Superior temporal gyrus (tissue), 1 donor: ENCODE measurements around the gene ARHGAP22.

Experiments used
- DNase-seq: peaks from one replicate; pipeline ENCODE4 v3.0.0-alpha.2; 2016; ENCODE audit errors: extremely low spot score

ARHGAP22 gene

DNA sequence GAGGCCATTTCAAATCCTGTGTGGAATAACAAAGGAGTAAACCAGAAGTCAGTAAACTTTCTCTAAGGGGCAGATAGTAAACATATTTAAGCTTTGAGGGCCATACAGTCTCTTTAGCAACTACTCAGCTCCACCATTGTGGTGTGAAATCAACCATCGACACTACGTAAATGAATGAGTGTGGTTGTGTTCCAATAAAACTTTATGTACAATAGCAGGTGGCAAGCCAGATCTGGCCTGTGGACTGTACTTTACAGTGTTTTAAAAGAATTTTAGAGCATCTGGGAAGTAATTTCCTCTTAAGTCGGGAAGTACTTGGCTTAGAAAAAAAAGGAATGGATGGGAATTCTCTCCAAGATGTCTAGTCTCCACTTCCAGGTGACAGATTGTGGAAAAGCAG is 71.3 kb downstream of the ARHGAP22 start:
- no peak for DNase-seq

- no peak for DNase-seq
Measured at GRCh38 chr10:48531486-48531885, 73.4 kb downstream of the ARHGAP22 start.

GRCh38 chr10:48529331-48529730 is 75.5 kb downstream of the ARHGAP22 start:
- DNase-seq = no peak

- DNase-seq = no peak
Measured at GRCh38 chr10:48527756-48528155, 77.1 kb downstream of the ARHGAP22 start.

- DNase-seq = no peak
Measured at GRCh38 chr10:48526846-48527505, 77.9 kb downstream of the ARHGAP22 start.

- DNase-seq = peak; percentile 30
Measured at GRCh38 chr10:48526011-48526821, 78.7 kb downstream of the ARHGAP22 start.

DNA sequence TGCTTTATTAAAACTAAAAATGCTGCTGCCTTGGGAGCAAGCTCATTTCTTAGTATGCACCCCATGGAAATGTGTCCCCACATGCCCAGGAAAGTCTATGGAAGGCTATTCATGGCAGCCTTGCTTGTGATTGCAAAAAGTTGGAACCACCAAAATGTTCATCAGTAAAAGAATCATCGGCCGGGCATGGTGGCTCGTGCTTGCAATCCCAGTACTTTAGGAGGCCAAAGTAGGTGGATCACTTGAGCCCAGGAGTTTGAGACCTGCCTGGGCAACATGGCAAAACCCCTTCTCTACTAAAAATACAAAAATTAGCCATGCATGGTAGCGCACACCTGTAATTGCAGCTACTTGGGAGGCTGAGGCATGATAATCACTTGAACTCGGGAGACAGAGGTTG is 79.8 kb downstream of the ARHGAP22 start:
- no peak for DNase-seq

- DNase-seq = no peak
Measured at GRCh38 chr10:48523820-48524758, 80.8 kb downstream of the ARHGAP22 start.

DNA sequence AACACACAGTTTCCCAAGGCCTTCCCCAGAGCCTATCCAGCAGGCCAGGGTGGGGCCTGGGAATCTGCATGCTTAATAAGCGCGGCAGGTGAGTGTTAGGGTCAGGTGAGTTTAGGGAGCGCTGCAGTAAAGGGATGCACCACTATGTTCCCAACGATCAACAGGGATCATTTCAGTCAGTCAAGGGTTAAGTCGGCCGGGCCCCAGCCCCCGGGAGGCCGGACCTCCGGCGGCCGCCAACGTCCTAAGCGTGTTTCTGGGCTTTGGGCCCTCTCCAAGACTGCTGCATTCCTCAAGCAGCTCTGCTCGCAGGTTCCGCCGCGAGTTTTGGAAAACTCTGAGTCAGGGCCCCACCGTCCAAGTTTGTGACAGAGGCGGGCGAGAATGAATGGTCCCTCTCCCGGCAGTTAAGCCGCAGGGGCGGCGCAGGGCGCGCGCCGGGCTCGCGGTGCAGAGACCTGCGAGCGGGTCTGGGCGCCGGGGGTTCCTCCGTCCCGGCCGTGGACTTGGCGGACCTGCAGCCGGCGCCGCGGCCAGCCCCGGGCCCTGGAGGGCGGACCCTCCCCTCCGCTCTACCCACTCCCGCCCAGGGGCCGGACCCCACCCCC is 81.6 kb downstream of the ARHGAP22 start:
- no peak for DNase-seq

- no peak for DNase-seq
Measured at GRCh38 chr10:48522011-48522765, 82.7 kb downstream of the ARHGAP22 start.

DNA sequence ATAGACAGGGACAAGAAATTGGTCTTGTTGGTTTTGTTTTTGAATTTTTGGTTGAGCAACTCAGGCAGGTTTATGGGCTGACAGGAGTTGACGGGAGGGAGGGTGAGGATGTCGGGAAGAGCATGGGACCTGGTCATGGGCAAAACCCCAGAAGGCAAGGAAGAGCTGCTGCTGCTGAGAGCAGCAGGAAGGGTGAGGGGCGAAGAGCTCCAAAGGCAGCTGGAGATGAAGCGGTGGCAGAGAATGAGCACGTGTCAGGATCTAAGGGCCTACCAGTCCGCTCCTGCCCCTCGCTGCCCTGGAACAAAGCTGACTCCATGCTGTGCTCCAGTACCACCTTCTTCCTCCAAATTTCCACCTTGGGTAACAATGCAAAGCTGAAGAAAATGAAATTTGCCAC is 84.3 kb downstream of the ARHGAP22 start:
- no peak for DNase-seq

DNA sequence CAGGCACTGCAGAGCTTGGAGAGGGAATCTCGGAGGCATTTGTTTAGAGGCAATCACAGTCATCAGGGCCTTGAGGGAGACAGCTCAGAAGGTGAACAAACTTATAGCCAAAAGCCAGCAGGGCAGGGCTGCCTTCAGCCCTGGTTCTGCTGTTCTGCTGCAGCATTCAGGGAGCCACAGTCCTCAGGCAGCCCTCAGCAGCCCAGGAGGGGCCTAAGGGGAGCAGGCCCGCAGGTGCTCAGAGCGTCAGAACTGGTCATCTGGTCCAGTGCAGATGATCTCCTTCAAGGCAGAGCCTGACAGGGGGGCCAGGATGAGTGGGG is 84.7 kb downstream of the ARHGAP22 start:
- no peak for DNase-seq

DNA sequence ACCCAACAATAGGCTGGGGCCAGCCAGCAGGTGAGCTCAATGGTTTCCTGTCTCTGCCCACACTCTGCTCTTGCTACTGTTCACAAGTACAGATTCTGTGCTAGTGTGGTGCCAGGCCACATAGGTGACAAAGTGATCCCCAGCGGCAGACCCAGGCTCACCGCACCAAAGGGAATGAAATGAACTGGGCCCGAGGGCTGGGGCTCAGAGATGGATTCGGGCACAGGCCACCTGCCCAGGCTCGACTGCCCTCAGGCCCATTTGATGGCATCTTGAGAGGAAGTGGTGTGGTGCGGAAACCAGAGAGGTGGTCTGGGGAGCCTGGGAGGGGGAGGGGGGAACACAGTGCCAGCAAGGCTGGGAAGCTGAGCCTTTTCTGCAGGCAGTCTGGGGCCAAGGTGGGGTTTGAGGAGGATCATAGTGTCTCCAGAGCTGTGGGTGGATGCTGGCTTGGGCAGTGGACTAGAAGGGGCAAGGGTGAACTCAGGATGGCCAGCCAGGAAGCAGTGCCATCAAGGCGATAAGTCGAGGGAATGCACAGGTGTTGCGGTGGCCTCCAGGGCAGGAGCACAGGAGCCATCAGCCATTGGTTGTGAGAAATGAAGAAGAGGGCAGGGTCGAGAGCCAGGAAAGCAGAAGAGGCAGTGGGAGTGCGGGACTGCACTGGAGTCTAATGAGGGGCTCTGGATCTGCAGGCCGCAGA is 85.2 kb downstream of the ARHGAP22 start:
- DNase-seq = no peak

DNA sequence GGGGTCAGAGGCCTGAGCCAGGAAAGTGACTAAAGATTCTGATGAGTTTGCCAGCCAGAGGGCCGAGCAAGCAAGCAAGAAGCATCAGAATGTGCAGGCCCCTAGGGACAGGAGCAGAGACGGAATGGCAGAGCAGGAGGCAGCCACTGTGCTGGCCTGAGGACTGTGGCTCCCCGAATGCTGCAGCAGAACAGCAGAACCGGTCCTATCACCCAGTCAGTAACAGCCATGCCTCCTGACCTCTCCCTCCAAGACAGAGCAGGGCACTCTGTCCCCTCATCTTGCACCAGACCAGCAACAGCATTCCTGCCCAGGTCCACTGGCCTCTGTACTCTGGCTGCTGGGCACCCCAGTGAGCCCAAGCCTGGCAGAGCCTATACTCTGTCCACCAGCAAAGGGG is 85.9 kb downstream of the ARHGAP22 start:
- DNase-seq = no peak

DNA sequence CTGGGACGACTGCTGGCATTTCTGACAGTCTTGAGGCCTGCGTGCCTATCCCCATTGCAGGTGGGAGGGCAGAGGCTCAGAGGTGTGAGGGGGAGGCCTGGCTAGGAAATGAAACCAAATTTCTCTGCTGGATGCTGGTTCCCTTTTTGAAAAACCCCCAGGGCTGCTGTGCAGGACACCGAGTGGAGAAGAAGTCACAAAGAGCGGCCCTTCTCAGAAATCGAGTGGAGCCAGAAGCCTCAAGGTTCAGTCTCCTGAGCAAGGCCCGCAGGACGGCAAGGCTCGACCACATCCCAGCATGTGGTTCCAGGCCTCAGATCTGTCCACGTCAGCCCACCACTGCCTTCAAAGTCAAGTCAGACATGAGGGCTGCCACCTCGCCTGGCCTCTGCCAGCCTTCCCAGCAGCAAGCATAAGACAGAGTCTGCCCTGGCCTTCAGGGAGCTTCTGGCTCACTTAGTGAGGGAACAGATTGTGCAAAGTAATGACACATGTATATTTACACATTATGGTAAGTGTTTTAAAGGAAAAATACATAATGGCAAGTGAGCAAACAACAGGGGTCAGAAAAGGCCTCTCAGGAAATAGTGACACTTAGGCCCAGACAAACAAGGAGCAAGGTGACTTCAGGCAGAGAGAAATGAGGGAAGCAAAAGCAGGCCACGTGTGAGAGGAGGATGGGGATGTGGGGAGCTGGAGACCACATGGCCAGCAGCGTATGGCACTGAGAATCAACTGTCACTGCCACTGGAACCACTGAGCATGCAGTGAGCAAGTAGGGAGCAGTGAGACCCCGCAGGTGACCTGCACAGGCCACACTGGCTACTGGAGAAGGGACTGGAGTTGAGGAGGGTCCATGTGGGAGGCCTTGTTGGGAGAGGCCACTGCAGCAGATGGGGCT is 86.7 kb downstream of the ARHGAP22 start:
- DNase-seq = no peak

DNA sequence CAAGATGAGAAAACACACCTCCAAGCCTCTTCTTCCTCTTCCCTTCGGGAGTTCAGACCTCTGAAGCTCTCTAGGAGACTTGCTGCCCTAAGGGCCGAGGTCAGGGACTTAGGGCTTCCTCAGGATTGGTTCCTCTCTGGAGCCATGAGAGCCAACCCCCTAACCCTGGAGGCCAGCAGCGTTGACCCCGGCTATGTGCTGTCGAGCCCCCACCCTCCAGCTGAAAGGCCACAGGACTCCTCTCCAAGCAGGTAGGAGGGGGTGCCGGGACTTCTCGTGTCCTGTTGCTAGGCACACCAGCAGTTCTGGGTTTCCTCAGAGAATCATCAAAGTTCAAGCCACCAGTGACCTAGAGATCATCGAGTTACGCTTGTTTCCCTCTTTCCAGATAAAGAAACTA is 87.4 kb downstream of the ARHGAP22 start:
- no peak for DNase-seq

DNA sequence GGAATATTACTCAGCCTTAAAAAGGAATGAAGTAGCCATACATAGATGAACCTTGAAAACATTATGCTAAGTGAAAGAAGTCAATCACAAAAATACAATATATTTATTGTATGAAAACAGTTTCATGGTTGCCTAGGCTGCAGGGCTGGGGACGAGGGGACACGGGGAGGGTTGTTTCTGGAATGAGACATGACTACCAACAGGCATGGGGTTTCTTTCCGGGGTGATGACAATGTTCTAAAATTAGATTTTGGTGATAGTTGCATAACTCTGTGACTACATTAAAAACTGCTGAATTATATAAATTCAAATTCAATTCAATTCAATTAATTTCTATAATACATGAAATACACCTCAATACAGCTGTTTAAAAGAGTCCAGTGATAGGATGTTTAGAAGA is 88.0 kb downstream of the ARHGAP22 start:
- no peak for DNase-seq

DNA sequence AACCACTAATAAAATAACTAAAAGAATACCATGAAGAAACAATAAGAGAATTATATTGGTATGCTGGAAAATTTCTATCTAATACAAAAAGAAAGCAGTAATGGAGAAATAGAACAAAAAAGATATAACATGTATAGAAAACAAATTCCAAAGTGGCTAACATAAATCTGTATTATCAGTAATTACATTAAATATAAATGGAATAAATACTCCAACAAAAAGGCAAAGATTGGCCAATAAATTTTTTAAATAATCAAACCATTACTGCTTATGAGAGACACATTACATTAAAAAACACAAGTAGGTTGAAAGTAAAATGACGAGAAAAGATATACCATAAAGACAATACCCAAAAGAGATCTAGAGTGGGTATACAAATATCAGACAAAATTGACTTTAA is 90.0 kb downstream of the ARHGAP22 start:
- no peak for DNase-seq

DNA sequence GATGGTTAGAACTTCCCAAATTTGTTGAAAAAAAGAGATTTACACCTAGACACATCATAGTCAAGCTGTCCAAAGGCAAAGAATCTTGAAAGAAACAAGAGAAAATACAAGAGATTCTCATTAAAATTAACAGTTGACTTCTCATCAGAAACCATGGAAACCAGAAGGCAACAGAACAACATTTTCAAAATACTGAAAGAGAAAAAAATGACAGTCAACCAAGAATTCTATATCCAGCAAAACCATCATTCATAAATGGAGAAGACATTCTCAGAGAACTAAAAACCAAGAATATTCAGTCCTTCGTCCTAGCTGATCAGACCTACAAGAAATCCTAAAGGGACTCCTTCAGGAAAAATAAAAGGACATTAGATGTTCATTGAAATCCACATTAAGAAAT is 90.6 kb downstream of the ARHGAP22 start:
- DNase-seq = no peak

DNA sequence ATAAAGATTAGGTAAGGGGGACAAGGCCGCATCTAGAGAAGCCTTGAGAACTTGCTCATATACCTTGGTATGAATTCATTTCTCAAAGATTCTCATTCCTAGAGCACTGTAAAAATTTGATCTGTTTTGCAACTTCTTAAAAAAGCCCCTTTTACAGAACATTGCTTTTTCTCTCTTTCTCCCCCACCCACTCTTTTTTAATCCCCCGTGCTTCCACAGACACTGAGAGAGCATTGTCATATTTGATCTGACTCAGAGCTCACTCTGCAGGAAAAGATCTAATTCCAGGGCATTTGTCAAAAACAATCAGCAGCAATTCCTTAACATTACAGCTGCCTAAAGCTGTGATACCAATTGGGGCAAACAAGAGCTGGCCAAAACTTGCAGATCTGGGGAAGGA is 92.0 kb downstream of the ARHGAP22 start:
- no peak for DNase-seq
